Heart right ventricle (tissue), 16 donors: ENCODE data around the gene ACTA2. TPM values are rescaled to one million over a fixed set of nuclear protein-coding genes. Genes with fewer than 3 reads are reported as not detected.
A peak's percentile ranks its signal among the peaks of the same experiment; 100 is the strongest.

Experiments used
- ATAC-seq, 8 donors: fragments of 200-7000 bp; cut with Tn5 transposase; one replicate each; pipeline ENCODE4 v1.9.1; 2020; ENCODE audit warnings: mild to moderate bottlenecking in 8 of 8, moderate library complexity in 8 of 8, moderate number of reproducible peaks in 1 of 8
- DNase-seq, 2 donors: peaks; one replicate each; pipeline ENCODE4 v3.0.0-alpha.2; 2020
- H3K27ac ChIP-seq, 10 donors: fragments of 200-600 bp; sonication (generic) in 2 of 10; one replicate each; pipeline versions ENCODE4 v1.5.0 to v1.8.0; 2020 to 2022; ENCODE audit warnings: mild to moderate bottlenecking in 3 of 10
- H3K27me3 ChIP-seq, 7 donors: fragments of 200-600 bp; one replicate each; pipeline ENCODE4 v1.8.0; 2021 to 2022; ENCODE audit warnings: mild to moderate bottlenecking in 2 of 7
- H3K36me3 ChIP-seq, 9 donors: fragments of 200-600 bp; sonication (generic) in 1 of 9; one replicate each; pipeline versions ENCODE4 v1.5.0 to v1.8.0; 2020 to 2022; ENCODE audit warnings: mild to moderate bottlenecking in 2 of 9
- H3K4me1 ChIP-seq, 9 donors: fragments of 200-600 bp; sonication (generic) in 1 of 9; one replicate each; pipeline versions ENCODE4 v1.5.0 to v1.8.0; 2020 to 2022; ENCODE audit warnings: mild to moderate bottlenecking in 4 of 9
- H3K4me3 ChIP-seq, 10 donors: fragments of 200-600 bp; sonication (generic) in 2 of 10; one replicate each; pipeline versions ENCODE4 v1.5.0 to v1.8.0; 2020 to 2022; ENCODE audit warnings: mild to moderate bottlenecking in 7 of 10, moderate library complexity in 2 of 10
- H3K9me3 ChIP-seq, 11 donors: fragments of 200-600 bp in 10 of 11; sonication (generic) in 2 of 11; one replicate each; pipeline versions ENCODE4 v1.5.0 to v1.8.0; 2013 to 2022; ENCODE audit warnings: mild to moderate bottlenecking in 2 of 11, control low read depth in 1 of 11, moderate library complexity in 1 of 11
- WGBS, 2 donors: extraction: QIAGEN DNeasy Blood & Tissue Kit; methylation state at CpG; one replicate each; pipeline ENCODE4 v1.1.7; 2013; ENCODE audit warnings: inconsistent platforms in 1 of 2; 5-methylcytosine and 5-hydroxymethylcytosine counted together
- intact Hi-C, 10 donors: fragments of 100-400 bp; cut with DNase I; formaldehyde crosslinking; loops; one replicate each; pipeline versions ENCODE4 v1.11.1 to v1.14.2; 2022
- polyA plus RNA-seq, 2 donors: library from polyadenylated mRNA; stranded (reverse); fragments of 200-250 nt; gene quantifications; one replicate each; pipeline ENCODE4 v1.2.3, GENCODE V29; 2013
- total RNA-seq, 10 donors: library from RNA; stranded (reverse); fragmentation: NEBNext Ultra II Directional in 3 of 10; extraction: Animal tissue kit (Norgen Biotek cat#: 25700) in 3 of 10; gene quantifications; one replicate each; pipeline versions ENCODE4 v1.2.1 to v1.2.4, GENCODE V29; 2021 to 2023
- TF ChIP-seq, protein P1 (sequence below), 9 donors: fragments of 200-600 bp; sonication (generic) in 2 of 9; IDR thresholded peaks; one replicate each; pipeline versions ENCODE4 v1.5.0 to v1.8.0; 2021 to 2022; ENCODE audit warnings: antibody characterized with exemption in 9 of 9, mild to moderate bottlenecking in 5 of 9, moderate library complexity in 1 of 9
- donor health status: Arrhythmogenic right ventricular cardiomyopathy.
- donor health status: ischemic (EF 13 %, LVEDD 7.1; RV severe dilation, severe dysfunction).
- donor health status: healthy with polysubstance abuse.
- donor health status: DM: no; HTN: yes; CAD: no.
- donor health status: DM: no; HTN: no; CAD: no.
- donor health status: ischemic (EF 25% LVEDD 6.9; RV normal size, moderate dysfunction).
- donor health status: ischemic (EF 25% LVEDD 5.7; RV mildly dilated, moderate dysfunction).
- donor health status: healthy.
- donor health status: DM: yes; HTN: yes; CAD: no.
- donor health status: Ischemic cardiomyopathy.
- donor health status: ischemic (EF 35%, LVEDD 5.7; RV mildly dilated, moderate dysfunction).
- donor health status: nonischemic (EF 11% LVEDD 7.7; RV severe dilation, severe dysfunction).
- donor health status: DM: yes; HTN: yes; CAD: no.
- donor health status: PGD.
- donor health status: ischemic (EF 29% LVEDD 5.4; RV normal size, mild dysfunction).
- donor health status: nonischemic (EF 23%, LVEDD 6.1; RV moderate dilation, normal function).

ACTA2 gene
- total and polyA plus RNA-seq, 12 donors, result 59.4 to 358 (median 76.5) TPM

DNA sequence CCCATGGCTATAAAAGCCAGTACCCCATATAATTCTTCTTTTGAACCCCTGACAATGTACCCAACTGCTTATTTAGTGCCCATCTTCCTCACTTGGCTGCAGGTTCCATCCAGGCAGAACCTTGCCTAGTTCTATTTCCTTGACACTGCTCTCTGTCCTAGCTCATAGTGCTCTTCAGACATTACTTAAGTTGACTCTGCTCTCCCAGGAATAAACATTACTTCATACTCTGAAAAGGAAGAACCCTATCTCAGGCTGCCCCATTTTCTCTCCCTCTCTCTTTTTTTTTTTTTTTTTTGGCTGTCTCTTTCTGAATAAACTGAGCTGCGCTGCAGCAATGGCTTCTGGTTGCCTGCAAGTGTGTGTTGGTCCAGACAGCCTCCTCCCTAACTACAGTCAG is 21.0 kb downstream of the ACTA2 start:
- TF ChIP-seq, protein P1, sequence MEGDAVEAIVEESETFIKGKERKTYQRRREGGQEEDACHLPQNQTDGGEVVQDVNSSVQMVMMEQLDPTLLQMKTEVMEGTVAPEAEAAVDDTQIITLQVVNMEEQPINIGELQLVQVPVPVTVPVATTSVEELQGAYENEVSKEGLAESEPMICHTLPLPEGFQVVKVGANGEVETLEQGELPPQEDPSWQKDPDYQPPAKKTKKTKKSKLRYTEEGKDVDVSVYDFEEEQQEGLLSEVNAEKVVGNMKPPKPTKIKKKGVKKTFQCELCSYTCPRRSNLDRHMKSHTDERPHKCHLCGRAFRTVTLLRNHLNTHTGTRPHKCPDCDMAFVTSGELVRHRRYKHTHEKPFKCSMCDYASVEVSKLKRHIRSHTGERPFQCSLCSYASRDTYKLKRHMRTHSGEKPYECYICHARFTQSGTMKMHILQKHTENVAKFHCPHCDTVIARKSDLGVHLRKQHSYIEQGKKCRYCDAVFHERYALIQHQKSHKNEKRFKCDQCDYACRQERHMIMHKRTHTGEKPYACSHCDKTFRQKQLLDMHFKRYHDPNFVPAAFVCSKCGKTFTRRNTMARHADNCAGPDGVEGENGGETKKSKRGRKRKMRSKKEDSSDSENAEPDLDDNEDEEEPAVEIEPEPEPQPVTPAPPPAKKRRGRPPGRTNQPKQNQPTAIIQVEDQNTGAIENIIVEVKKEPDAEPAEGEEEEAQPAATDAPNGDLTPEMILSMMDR (IDR thresholded peaks at IDR 0.05), result no peak
- no peaks in the 10 kb centered on the region for H3K9me3 ChIP-seq
- no peak overlapping the region for H3K4me3 ChIP-seq
- intact Hi-C loops, result loop anchor here in 7 of 10 donors (1.0 to 10.0 kb wide), 6 partner anchors 44 to 283 kb away; partner anchors contain the start of gene STAMBPL1 (in 2 of the 7)
- peaks cover 0 to 19% (median 0%) of the 10 kb centered on the region in 9 donors for H3K36me3 ChIP-seq
- peaks cover 5 to 51% (median 30%) of the 10 kb centered on the region in 9 donors for H3K4me1 ChIP-seq
- no peaks in the 10 kb centered on the region for H3K27me3 ChIP-seq
- no peak for DNase-seq
- ATAC-seq, result peak in 7 of 8 donors; percentile 36 to 66 (median 39)
- peak overlapping the region in 6 of 10 donors; percentile 4 to 63 (median 48) for H3K27ac ChIP-seq
- WGBS, 2 donors, result 68 to 92% methylated on average over 1 of the region's 1 CpG

DNA sequence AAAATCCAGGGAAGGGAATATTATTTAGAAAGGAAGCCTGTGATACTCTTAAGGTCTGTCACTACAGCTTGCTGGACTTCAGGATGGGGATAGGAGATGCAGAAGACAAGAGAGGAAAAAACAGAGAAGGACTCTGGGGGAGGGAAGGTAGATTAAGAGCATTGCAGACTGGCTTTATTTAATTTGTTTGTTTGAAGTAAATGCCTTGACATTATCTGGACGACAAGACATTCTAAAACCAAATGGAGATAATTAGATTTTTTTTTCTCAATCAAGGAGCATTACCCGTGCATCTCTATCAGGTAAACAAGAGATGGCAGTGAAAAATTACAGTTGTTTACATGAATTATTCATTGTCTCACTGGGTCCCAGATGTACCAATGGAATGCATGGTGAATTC is 24.3 kb downstream of the ACTA2 start:
- H3K36me3 ChIP-seq, result peaks cover 0 to 8% (median 0%) of the 10 kb centered on the region in 9 donors
- H3K27ac ChIP-seq, result peak overlapping the region in 5 of 10 donors; percentile 7 to 84 (median 51)
- H3K4me3 ChIP-seq, result no peak overlapping the region
- peaks cover 2 to 55% (median 31%) of the 10 kb centered on the region in 9 donors for H3K4me1 ChIP-seq
- TF ChIP-seq, protein P1 (IDR thresholded peaks at IDR 0.05), result no peak
- intact Hi-C loops, result loop anchor here in 2 of 10 donors (5.0 kb wide), 2 partner anchors 46 to 51 kb away; partner anchors contain the start of gene STAMBPL1 (in 1 of the 2)
- no peak for ATAC-seq
- DNase-seq, result no peak
- H3K27me3 ChIP-seq, result no peaks in the 10 kb centered on the region
- WGBS, 2 donors, result 72 to 82% methylated on average over 2 of the region's 2 CpGs
- no peaks in the 10 kb centered on the region for H3K9me3 ChIP-seq

DNA sequence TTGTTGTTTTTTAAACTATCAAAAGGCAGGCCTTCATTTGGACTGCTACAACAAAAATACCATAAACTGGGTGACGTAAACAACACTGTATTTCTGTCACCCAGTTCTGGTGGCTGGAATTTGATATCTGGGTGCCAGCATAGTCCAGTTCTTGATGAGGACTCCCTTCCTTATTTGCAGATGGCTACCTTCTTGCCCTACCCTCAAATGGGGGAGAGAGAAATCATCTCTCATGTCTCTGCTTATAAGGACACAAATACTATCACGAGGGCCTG is 25.2 kb downstream of the ACTA2 start:
- Histone ChIP-seq H3K9me3 (no peaks in the 10 kb centered on the region), H3K27ac (peak overlapping the region; percentile 33 to 84 (median 69)), H3K36me3 (peaks cover 0 to 11% (median 0%) of the 10 kb centered on the region in 9 donors), H3K27me3 (no peaks in the 10 kb centered on the region), H3K4me3 (no peak overlapping the region), H3K4me1 (peaks cover 2 to 53% (median 28%) of the 10 kb centered on the region in 9 donors)
- 63 to 75% methylated on average over 2 of the region's 2 CpGs for WGBS, 2 donors
- DNase-seq (no peak), ATAC-seq (peak in 1 of 8 donors; percentile 3)
- TF ChIP-seq, protein P1 (IDR thresholded peaks at IDR 0.05), result no peak
- intact Hi-C loops, result loop anchor here in 3 of 10 donors (2.0 to 5.0 kb wide), 3 partner anchors 45 to 50 kb away; partner anchors contain the start of gene STAMBPL1 (in 2 of the 3)

DNA sequence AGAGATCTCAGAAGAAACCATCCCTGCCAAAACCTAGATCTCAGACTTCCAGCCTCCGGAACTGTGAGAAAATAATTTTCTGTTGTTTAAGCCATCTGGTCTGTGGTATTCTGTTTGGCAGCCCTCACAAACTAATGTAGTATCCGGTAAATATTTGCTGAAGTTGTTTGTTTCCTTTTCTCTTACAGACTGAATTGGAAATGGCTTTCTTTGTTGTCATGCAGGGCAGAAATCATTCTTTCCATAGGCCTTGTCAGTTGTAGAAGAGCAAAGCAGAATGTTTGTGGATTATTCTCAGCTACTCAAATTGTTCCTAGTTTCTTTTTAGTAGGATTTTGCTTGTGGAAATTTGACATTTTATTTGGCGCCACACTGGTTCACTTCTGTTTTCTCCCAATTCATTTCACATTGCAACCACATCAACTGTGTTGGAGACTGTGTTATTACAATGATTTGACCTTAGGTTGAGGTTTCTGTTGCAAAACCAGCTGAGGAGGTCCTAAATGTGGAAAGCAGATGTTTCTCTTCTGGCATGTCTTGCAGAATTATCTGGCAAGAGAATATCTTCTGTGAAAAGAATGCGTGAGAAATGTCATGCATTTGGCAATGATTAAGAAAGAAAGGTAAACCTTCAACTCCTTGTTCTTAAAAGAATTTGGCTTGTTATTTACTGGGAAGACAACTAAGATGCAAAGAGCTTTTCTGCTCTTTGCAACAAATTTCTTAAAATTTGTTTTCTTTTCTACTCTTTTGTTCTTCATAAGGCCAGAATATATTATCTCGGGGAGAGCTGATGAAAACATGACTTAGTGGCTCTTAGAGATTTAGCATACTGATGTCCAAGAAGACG is 25.8 kb downstream of the ACTA2 start:
- no peaks in the 10 kb centered on the region for H3K27me3 ChIP-seq
- peaks cover 0 to 14% (median 0%) of the 10 kb centered on the region in 9 donors for H3K36me3 ChIP-seq
- TF ChIP-seq, protein P1 (IDR thresholded peaks at IDR 0.05), result no peak
- peak in 1 of 2 donors; percentile 32 for DNase-seq
- peaks cover 2 to 47% (median 28%) of the 10 kb centered on the region in 9 donors for H3K4me1 ChIP-seq
- no peaks in the 10 kb centered on the region for H3K9me3 ChIP-seq
- peak overlapping the region in 2 of 10 donors; percentile 1 to 13 for H3K4me3 ChIP-seq
- intact Hi-C loops, result loop anchor here in 3 of 10 donors (2.0 to 5.0 kb wide), 3 partner anchors 44 to 49 kb away; partner anchors contain the start of gene STAMBPL1 (in 2 of the 3)
- 38% methylated on average over 6 of the region's 6 CpGs for WGBS, 2 donors
- ATAC-seq, result peak; percentile 76 to 88 (median 82)
- H3K27ac ChIP-seq, result peak overlapping the region; percentile 33 to 84 (median 69)
